ENCODE measurements around the gene PDP2. TPM values are rescaled to one million over a fixed set of nuclear protein-coding genes. Genes with fewer than 3 reads are reported as not detected.

PDP2 gene
- total RNA-seq, 1 donor from 2014 or later: 17.6 TPM

DNA sequence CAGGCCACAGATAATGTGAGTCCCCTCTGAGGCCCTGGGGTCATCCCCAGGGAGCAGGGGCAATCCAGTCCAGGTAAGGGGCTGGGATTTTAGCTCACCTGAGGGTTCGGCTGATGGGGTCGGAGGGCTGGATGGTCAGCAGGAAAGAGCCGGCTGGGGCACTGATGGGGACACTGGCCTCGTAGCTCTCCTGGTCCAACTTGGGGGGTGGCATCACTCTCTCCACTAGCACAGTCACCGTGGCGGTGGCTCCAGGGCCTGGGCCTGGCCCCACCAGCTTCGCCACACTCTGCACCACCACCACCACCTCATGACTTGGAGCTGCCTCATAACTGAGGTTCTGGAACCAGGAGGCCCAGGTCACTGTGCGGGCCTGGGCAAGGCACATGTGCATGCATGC is 31.5 kb downstream of the PDP2 start:
- ATAC-seq (no peak), DNase-seq (ENCODE audit: low spot score) (no peak)
- intact Hi-C loops (cut with DNase I): no loop called here

- no peak for ATAC-seq
- DNase-seq (ENCODE audit: low spot score): no peak
- intact Hi-C loops (cut with DNase I): no loop called here
These were observed 32.8 kb downstream of the PDP2 start for GRCh38 chr16:66913081-66913480.

- intact Hi-C loops (cut with DNase I): no loop called here
- DNase-seq (ENCODE audit: low spot score) (no peak), ATAC-seq (no peak)
These were observed 33.4 kb downstream of the PDP2 start for GRCh38 chr16:66913711-66914110.

DNA sequence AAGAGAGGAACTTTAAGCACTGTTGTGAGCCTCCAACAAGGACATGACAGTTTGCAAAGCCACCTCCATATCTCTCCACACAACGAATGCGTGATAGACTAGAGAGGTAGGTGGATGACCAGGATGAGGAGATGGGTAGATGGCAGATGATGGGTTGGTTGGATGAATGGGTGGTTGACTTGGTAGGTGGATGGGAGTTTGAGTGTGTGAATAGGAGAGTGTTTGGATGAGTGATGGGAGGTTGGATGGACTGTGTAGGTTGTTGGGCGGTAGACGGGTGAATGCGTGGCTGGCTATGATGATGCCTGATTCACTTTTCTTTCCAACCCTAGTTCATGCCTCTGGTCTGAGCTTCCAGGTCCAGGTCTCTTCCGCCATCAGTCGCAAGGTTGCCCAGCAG is 34.2 kb downstream of the PDP2 start:
- DNase-seq (ENCODE audit: low spot score) (no peak), ATAC-seq (no peak)
- intact Hi-C loops (cut with DNase I): no loop called here

GRCh38 chr16:66915041-66915440 is 34.7 kb downstream of the PDP2 start:
- intact Hi-C loops (cut with DNase I): no loop called here
- ATAC-seq: no peak
- DNase-seq (ENCODE audit: low spot score): no peak

DNA sequence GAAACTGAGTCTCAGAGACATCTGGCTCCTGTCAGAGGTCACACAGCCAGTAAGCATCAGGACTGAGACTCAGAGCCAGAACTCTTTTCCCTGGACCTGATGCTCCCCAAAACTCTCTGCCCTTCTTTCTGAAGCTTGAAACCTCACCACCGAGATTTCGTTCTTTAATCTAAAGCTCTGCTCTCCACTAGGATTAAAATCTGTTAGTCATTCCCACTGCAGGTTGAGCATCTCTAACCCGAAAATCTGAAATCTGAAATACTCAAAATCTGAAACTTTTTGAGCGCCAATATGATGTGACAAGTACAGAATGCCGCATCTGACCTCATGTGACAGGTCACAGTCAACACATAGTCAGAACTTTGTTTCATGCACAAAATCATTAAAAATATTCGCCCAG is 36.2 kb downstream of the PDP2 start:
- no peak for ATAC-seq
- intact Hi-C loops (cut with DNase I): no loop called here
- DNase-seq (ENCODE audit: low spot score): no peak

DNA sequence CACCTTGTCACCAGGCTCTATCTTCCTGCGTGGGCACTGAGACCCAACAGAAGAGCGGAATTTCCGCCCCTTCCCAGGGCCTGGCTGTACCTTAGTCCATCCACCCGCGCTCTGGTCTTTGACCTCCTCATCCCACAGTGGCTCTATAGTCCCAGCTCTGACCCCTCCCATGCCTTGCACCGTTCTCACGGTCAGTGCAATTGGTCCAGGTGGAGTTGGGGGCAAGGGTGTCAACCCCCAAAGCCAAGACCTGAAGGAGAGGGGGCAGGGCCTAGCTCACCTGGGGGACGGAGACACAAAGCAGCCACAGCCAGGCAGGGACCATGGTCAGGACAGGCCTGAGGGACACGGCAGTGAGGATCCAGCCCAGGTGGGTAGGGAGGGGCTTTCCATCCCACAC is 37.4 kb downstream of the PDP2 start:
- ATAC-seq (no peak), DNase-seq (ENCODE audit: low spot score) (no peak)
- intact Hi-C loops (cut with DNase I): no loop called here

DNA sequence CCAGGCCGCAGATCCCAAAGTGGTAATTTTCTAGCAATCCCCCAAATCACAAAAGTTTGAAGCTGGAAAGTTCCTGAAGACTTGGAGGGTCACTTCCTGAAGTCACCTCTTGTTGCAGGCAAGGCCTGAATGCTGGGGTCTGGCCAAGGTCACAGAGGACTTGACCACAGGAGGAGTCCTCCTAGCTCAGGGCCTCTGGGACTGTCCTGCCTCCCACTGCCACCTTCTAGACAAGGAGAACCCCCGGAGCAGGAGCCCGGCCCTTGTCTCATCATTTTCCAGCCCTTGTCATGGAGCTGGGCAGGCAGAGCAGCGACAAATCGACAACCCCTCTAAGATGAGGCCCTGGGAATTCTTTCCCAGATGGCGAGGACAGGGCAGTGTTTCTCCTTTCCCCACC is 38.0 kb downstream of the PDP2 start:
- DNase-seq (ENCODE audit: low spot score) (no peak), ATAC-seq (no peak)
- intact Hi-C loops (cut with DNase I): no loop called here

DNA sequence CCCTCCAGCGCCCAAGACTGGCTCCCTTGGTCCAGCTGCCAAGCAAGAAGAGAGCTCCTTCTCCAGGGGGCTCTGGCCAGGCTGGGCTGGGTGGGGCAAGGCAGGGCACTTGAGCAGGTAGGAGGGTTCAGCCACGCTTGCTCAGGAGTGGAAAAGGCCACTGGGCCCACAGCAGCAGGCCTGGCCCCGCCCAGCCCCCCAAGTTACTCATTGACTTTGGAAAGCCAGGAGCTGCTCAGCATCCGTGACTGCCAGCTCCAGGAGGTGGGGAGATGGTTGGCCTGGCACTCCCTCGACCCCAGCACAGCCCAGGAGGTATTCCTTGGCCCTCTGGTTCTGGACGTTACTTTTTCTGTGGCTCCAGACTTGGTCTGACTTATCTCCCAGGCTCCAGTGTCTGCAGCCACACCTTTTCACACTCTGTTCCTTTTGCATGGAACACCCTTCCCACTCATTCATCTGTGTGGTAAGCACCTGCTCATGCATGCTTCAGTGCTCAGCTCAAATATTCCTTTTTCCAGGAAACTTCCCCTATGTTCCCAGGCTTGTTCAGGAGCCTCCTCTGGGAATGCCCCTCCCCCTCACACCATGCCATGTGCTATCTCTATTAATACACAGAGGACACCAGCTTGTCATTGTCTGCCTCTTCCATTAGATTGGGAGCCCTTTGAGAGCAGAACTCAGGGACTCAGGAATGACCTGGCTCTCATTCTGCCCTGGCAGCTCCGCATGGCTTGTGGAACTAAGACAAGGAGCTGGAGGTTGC is 38.7 kb downstream of the PDP2 start, which contains the start of gene CDH16:
Gene CDH16 (minus strand): TSS at position 83 of the 766 bp plus-strand sequence. CDS start 820 bp downstream, outside the sequence.
- intact Hi-C loops (cut with DNase I): no loop called here
- ATAC-seq: peak; percentile 23
- DNase-seq (ENCODE audit: low spot score): no peak

DNA sequence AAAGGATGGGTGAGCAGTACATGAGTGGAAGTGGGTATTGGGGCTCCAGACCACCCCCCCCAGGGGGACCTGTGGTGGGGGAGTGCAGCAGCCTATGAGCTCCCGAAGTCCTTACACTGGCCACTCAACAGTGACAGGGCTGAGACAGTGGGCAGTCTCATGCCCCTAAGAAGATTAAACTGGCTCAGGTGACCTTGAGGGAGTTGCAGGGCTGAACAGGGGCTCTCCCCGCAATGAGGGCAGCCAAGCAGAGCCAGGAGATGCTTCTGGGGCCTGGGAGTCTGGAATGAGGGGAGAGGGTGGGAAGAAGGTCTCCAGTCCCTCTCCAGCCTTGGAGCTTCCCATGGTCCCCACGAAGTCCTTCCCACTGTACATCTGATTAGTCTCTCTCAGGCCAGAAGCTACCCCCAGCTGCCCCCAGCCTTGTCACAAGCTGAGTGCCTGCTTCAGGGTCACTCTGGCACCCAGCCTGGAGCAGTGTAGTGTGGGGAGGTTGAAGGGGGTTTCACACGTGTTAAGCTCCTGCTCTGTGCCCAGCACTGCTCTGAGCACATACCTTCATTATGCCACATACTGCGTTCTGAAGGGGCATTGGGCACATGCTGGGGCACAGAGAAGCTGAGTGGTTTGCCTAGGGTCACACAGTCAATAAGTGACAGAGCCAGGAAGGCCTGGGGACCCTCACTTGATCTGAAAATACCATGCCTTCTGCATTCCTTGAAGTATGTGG is 39.4 kb downstream of the PDP2 start:
- DNase-seq (ENCODE audit: low spot score) (no peak), ATAC-seq (no peak)
- intact Hi-C loops (cut with DNase I): no loop called here

DNA sequence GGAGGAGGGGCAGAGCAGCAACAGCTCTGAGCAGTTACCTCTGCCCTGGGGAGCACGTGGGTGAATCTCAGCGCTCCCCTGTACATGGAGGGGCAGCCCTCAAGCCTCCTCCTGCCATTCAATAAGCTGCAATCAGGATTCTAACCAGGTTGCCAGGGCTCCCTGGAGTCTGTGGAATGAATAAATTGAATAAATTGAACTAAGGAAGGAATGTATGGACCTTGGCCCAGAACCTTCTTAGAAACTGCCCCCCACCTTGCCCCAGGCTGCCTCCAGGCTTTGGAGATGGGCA is 39.9 kb downstream of the PDP2 start:
- intact Hi-C loops (cut with DNase I): no loop called here
- no peak for ATAC-seq
- DNase-seq (ENCODE audit: low spot score): no peak

DNA sequence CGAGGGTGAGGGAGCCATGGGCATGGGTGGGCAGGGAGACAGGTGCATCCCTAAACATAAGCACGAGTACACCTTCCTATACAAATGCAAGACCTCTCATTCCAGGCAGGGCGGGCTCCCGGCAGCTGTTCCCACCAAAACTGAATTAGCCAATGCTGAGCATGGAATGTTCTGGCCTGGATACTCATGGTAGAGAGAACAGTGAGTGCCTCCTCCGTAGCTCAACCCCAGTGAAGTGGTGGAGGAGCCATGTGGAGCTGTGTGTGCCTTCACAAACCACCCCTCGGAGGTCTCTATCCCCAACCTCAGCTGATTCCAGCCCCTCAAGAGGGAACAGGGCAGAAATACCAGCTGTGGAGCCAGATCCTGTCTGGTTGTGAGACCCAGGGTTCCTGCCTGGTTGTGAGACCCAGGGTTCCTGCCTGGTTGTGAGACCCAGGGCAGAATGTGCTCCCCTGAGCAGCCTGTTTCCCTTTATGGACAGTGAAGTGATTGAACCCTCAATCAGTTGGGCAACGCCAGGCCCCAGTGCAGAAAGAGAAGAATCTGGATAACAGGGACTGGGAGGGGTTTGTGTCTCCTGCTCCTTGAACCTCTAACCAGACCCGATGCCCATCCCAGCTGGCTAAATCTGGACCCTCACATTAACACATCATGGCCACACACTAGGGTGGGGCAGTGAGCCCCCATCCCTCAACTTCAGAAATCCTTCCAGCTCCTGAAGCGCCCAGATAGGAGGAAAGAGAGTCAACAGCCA is 40.8 kb downstream of the PDP2 start:
- intact Hi-C loops (cut with DNase I): no loop called here
- DNase-seq (ENCODE audit: low spot score) (no peak), ATAC-seq (no peak)

- intact Hi-C loops (cut with DNase I): no loop called here
- ATAC-seq (no peak), DNase-seq (ENCODE audit: low spot score) (no peak)
These were observed 41.6 kb downstream of the PDP2 start for GRCh38 chr16:66921729-66922450.

DNA sequence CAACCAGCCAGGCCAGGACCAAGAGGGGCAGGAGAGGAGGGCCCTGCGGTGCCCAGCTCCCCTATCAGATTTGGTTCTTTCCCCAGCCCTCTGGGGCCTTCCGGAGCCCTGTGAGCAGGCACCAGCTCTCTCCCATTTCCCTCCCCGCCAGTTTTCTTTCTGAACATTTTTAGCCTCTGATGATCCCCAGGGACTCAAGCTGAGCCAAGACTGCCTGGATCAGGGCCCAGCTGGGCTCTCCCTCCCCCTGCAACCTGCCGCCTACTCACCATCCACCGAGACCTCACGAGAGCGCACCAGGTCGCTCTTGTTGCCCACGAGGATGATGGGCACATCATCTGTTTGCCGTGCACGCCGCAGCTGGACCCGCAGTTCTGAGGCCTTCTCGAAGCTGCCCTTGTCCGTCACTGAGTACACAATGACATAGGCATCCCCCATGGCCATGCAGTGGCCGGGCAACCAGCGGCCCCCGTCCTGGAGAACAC is 43.0 kb downstream of the PDP2 start:
- ATAC-seq: peak; percentile 26
- DNase-seq (ENCODE audit: low spot score): no peak
- intact Hi-C loops (cut with DNase I): no loop called here

DNA sequence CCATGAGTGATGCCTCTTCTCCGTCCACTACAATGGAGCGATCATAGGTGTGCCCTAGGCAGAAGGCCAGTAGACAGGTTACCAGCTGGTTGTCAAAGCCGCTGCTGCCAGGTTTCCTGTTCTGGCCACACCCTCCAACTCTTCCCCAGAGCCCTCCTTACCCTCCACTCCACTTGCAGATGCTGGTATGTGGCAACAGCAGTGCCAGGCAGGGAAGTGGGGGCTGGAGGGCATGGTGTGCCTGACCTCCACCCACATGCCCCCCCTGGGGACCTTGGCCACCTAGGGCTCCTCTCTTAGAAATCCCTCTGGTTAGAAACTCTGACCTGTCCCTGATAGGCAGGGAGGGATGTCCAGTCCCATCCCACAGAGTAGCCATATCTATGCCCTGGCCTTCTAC is 43.6 kb downstream of the PDP2 start:
- ATAC-seq (no peak), DNase-seq (ENCODE audit: low spot score) (no peak)
- intact Hi-C loops (cut with DNase I): no loop called here

- ATAC-seq (no peak), DNase-seq (ENCODE audit: low spot score) (no peak)
- intact Hi-C loops (cut with DNase I): no loop called here
These were observed 44.4 kb downstream of the PDP2 start for GRCh38 chr16:66924527-66925321.

- intact Hi-C loops (cut with DNase I): no loop called here
- DNase-seq (ENCODE audit: low spot score) (peak; percentile 68), ATAC-seq (peak; percentile 67)
These were observed 45.1 kb downstream of the PDP2 start, which contains the start of gene RRAD for GRCh38 chr16:66925322-66925840. Gene RRAD (minus strand): TSS chr16:66925535. CDS start chr16:66925179, 356 bp downstream.
